ENCODE measurements around the gene OR2T29.
"Not testable (repeated sequence)": the region's sequence is repeated elsewhere in the genome, so short reads cannot be mapped to it uniquely, and the experiment has no call there.

OR2T29 gene

GRCh38 chr1:248562672-248563071 is at the start of gene OR2T29:
Gene OR2T29 (minus strand): TSS chr1:248562772. CDS start chr1:248559491, 3,281 bp downstream.
- not testable (repeated sequence) for DNase-seq

GRCh38 chr1:248611883-248612414 is 49.4 kb upstream of the OR2T29 start:
- DNase-seq, result no peak

- no peak for DNase-seq
Observed at GRCh38 chr1:248610301-248610700, 47.7 kb upstream of the OR2T29 start.

GRCh38 chr1:248599396-248599795 is 36.8 kb upstream of the OR2T29 start:
- DNase-seq, result no peak

GRCh38 chr1:248597589-248597988 is 35.0 kb upstream of the OR2T29 start, which contains the start of gene OR2T10:
Gene OR2T10 (minus strand): TSS chr1:248597700. CDS start chr1:248593768, 3,932 bp downstream.
- no peak for DNase-seq

- no peak for DNase-seq
Observed at GRCh38 chr1:248596615-248597014, 34.0 kb upstream of the OR2T29 start.

- DNase-seq, result no peak
Observed at GRCh38 chr1:248593226-248593625, 30.7 kb upstream of the OR2T29 start.

GRCh38 chr1:248592655-248593054 is 30.1 kb upstream of the OR2T29 start:
- no peak for DNase-seq

- no peak for DNase-seq
Observed at GRCh38 chr1:248590055-248590454, 27.5 kb upstream of the OR2T29 start.

- no peak for DNase-seq
Observed at GRCh38 chr1:248589334-248589733, 26.8 kb upstream of the OR2T29 start.

GRCh38 chr1:248585266-248585665 is 22.7 kb upstream of the OR2T29 start:
- no peak for DNase-seq

GRCh38 chr1:248576260-248576980 is 13.8 kb upstream of the OR2T29 start:
- DNase-seq, result no peak

- not testable (repeated sequence) for DNase-seq
Observed at GRCh38 chr1:248574657-248575056, 12.1 kb upstream of the OR2T29 start, which contains the start of gene OR2T34. Gene OR2T34 (minus strand): TSS chr1:248574757. CDS start chr1:248574757, 0 bp downstream.

- not testable (repeated sequence) for DNase-seq
Observed at GRCh38 chr1:248573856-248574255, 11.3 kb upstream of the OR2T29 start.

- not testable (repeated sequence) for DNase-seq
Observed at GRCh38 chr1:248572049-248572448, 9.5 kb upstream of the OR2T29 start.

GRCh38 chr1:248570811-248571210 is 8.2 kb upstream of the OR2T29 start:
- DNase-seq, result not testable (repeated sequence)

GRCh38 chr1:248569049-248569448 is 6.5 kb upstream of the OR2T29 start:
- not testable (repeated sequence) for DNase-seq

- DNase-seq, result not testable (repeated sequence)
Observed at GRCh38 chr1:248565530-248566373, 3.2 kb upstream of the OR2T29 start.

- DNase-seq, result not testable (repeated sequence)
Observed at GRCh38 chr1:248551027-248551426, 11.5 kb downstream of the OR2T29 start.

GRCh38 chr1:248547383-248547782 is 15.2 kb downstream of the OR2T29 start:
- DNase-seq, result not testable (repeated sequence)

- not testable (repeated sequence) for DNase-seq
Observed at GRCh38 chr1:248537449-248537848, 25.1 kb downstream of the OR2T29 start.

- no peak for DNase-seq
Observed at GRCh38 chr1:248521856-248522255, 40.7 kb downstream of the OR2T29 start.

- not testable (repeated sequence) for DNase-seq
Observed at GRCh38 chr1:248510217-248510616, 52.4 kb downstream of the OR2T29 start.

Data from activated T-cell treated with anti-CD3 and anti-CD28 coated beads for 4 hours (primary cell).